22Rv1 (cell line): ENCODE results near the gene CHL1.

Source experiments
- CTCF ChIP-seq: fragments of 450-650 bp; IDR thresholded peaks from 2 replicates; pipeline ENCODE4 v1.5.1; 2017; ENCODE audit warnings: mild to moderate bottlenecking
- ZFX ChIP-seq: fragments of 450-650 bp; IDR thresholded peaks from 2 replicates; pipeline ENCODE4 v1.6.1; 2017; ENCODE audit warnings: antibody characterized with exemption, borderline replicate concordance

DNA sequence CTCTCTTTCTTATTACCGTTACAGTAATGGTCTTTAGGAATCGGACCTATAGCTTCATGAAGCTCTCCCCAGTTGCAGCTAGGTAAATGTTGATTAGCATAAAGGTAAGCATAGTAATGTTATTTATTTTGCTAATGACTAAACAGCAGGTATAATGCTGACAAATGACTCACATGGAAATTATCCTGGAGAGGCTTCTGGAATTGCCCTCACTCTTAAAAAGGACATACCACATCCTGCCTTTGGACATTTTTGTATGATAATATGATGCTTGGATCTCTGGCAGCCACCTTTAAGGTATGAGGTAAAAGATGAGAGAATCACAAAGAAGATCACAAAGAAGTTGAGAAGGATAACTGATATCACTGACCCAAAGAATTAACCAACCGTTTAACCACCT is 238.6 kb downstream of the CHL1 start:
- no peak for TF ChIP-seq CTCF
- no peak for TF ChIP-seq ZFX
